HL-60 (cell line): ENCODE data around the gene MAP4K4.

Source experiments
- CTCF ChIP-seq: IDR thresholded peaks from one replicate; pipeline ENCODE4 v1.5.1; 2011; ENCODE audit warnings: low read length, control low read depth, inconsistent platforms; ENCODE audit not compliant: insufficient read depth
- POLR2AphosphoS5 ChIP-seq: IDR thresholded peaks from 2 replicates; pipeline ENCODE4 v1.6.1; 2012; ENCODE audit warnings: low read depth
- REST ChIP-seq: IDR thresholded peaks from 2 replicates; pipeline ENCODE4 v1.6.1; 2012; ENCODE audit warnings: low read depth; ENCODE audit not compliant: insufficient replicate concordance
- SPI1 ChIP-seq: IDR thresholded peaks from 2 replicates; pipeline ENCODE4 v1.6.1; 2012; ENCODE audit warnings: low read depth, mild to moderate bottlenecking, borderline replicate concordance

GRCh38 chr2:101777337-101777736 is 79.8 kb downstream of the MAP4K4 start:
- TF ChIP-seq CTCF (no peak), SPI1 (no peak), POLR2AphosphoS5 (no peak), REST (no peak)
